Activated T-cell treated with anti-CD3 and anti-CD28 coated beads, Interleukin-2, amount 50 U/mL, for 72 hours (primary cell): ENCODE results near the gene ACOT7. TPM values are rescaled to one million over a fixed set of nuclear protein-coding genes. Genes with fewer than 3 reads are reported as not detected.

Source experiments
- ATAC-seq, 2 donors: fragments of 150-1000 bp; cut with Tn5 transposase; replicated peaks in 1 of 2; 2 replicates each; pipeline ENCODE4 v1.10.0; 2021; ENCODE audit warnings: moderate library complexity in 2 of 2, mild to moderate bottlenecking in 1 of 2
- DNase-seq, 2 donors: peaks; one replicate each; pipeline ENCODE4 v3.0.0; 2021 to 2022; ENCODE audit warnings: mixed read lengths in 1 of 2
- H3K27ac Mint-ChIP-seq: one replicate; pipeline ENCODE4 v1.8.0; 2022; ENCODE audit warnings: mild to moderate bottlenecking, moderate library complexity, mixed read lengths
- H3K27me3 Mint-ChIP-seq: one replicate; pipeline ENCODE4 v1.8.0; 2022; ENCODE audit warnings: low read depth, mixed read lengths
- H3K36me3 Mint-ChIP-seq, 2 donors: one replicate each; pipeline ENCODE4 v1.8.0; 2022; ENCODE audit warnings: mixed read lengths in 2 of 2, mild to moderate bottlenecking in 1 of 2; ENCODE audit not compliant: insufficient read depth in 2 of 2
- H3K4me1 Mint-ChIP-seq: one replicate; pipeline ENCODE4 v1.8.0; 2022; ENCODE audit warnings: low read depth, mixed read lengths
- H3K4me3 Mint-ChIP-seq, 2 donors: one replicate each; pipeline ENCODE4 v1.8.0; 2022; ENCODE audit warnings: mild to moderate bottlenecking in 2 of 2, mixed read lengths in 2 of 2, moderate library complexity in 2 of 2
- H3K9me3 Mint-ChIP-seq, 2 donors: one replicate each; pipeline ENCODE4 v1.8.0; 2022; ENCODE audit warnings: mixed read lengths in 2 of 2
- total RNA-seq, 2 donors: library from RNA; stranded (reverse); gene quantifications; one replicate each; pipeline ENCODE4 v1.2.3, GENCODE V29; 2022

The ACOT7 gene
- total RNA-seq, 2 donors from 2014 or later = 32.1 to 37.6 TPM

DNA sequence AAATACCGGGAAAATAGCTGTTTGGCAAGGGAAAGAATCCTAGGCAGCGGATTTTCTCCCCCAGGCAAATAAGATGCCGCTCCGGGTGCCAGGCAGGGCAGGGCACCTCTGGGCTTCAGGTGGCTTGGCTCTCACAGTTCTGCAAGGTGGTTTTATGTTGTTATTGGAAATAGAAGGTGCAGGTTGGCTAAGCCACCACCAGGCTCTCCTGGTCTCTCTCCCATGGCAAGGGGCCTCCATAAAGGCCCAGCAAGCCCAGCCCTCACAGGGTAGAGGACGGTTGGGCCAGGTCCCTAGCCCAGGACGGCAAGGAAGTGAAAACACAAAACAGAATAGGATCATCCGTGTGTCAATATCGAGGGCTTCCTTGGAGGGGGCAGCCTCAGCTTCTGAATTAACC is 95.0 kb downstream of the ACOT7 start:
- Mint-ChIP-seq H3K4me3 (no peak overlapping the region), H3K9me3 (no peaks in the 10 kb centered on the region), H3K36me3 (peaks cover 0 to 2% of the 10 kb centered on the region in 2 donors), H3K4me1 (no peaks in the 10 kb centered on the region), H3K27me3 (no peaks in the 10 kb centered on the region), H3K27ac (no peak overlapping the region)
- DNase-seq (no peak), ATAC-seq (no peak)

GRCh38 chr1:6295910-6296309 is 97.7 kb downstream of the ACOT7 start:
- no peaks in the 10 kb centered on the region for H3K27me3 Mint-ChIP-seq
- DNase-seq = no peak
- peaks cover 0 to 2% of the 10 kb centered on the region in 2 donors for H3K36me3 Mint-ChIP-seq
- H3K9me3 Mint-ChIP-seq = no peaks in the 10 kb centered on the region
- H3K4me1 Mint-ChIP-seq = no peaks in the 10 kb centered on the region
- no peak overlapping the region for H3K4me3 Mint-ChIP-seq
- no peak overlapping the region for H3K27ac Mint-ChIP-seq
- ATAC-seq = no peak

- no peaks in the 10 kb centered on the region for H3K9me3 Mint-ChIP-seq
- no peak overlapping the region for H3K27ac Mint-ChIP-seq
- no peaks in the 10 kb centered on the region for H3K4me1 Mint-ChIP-seq
- peaks cover 0 to 2% of the 10 kb centered on the region in 2 donors for H3K36me3 Mint-ChIP-seq
- no peak for ATAC-seq
- no peak for DNase-seq
- no peak overlapping the region for H3K4me3 Mint-ChIP-seq
- no peaks in the 10 kb centered on the region for H3K27me3 Mint-ChIP-seq
Measured at GRCh38 chr1:6294890-6295556, 98.5 kb downstream of the ACOT7 start.

GRCh38 chr1:6294080-6294889 is 99.3 kb downstream of the ACOT7 start:
- Mint-ChIP-seq H3K27me3 (no peaks in the 10 kb centered on the region), H3K4me1 (no peaks in the 10 kb centered on the region), H3K36me3 (peaks cover 0 to 2% of the 10 kb centered on the region in 2 donors), H3K9me3 (no peaks in the 10 kb centered on the region), H3K27ac (peak overlapping the region; percentile 67), H3K4me3 (no peak overlapping the region)
- peak in 1 of 2 donors; percentile 25 for ATAC-seq
- no peak for DNase-seq

DNA sequence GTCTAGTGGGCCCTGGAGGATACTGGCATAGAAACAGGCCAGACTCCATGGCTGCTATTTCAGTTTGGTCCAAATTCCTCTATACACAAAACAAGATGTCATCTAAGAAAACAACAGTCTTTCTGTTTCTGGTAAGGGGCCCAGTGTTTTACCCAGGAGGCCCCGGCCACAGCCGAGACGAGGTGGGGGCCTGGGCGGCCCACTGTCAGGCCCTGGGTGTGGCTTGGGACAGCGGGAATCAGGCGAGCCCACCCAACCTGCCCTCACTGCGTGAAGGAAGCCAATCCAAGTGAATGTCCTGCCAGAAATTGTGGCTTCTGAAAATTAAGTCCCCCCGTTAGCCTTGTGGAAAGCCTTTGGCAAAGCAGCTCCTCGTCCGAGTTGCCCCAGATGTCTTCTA is 101.5 kb downstream of the ACOT7 start:
- DNase-seq = no peak
- H3K36me3 Mint-ChIP-seq = peaks cover 0 to 2% of the 10 kb centered on the region in 2 donors
- no peak for ATAC-seq
- peak overlapping the region; percentile 46 for H3K27ac Mint-ChIP-seq
- no peaks in the 10 kb centered on the region for H3K4me1 Mint-ChIP-seq
- H3K4me3 Mint-ChIP-seq = no peak overlapping the region
- H3K9me3 Mint-ChIP-seq = no peaks in the 10 kb centered on the region
- H3K27me3 Mint-ChIP-seq = no peaks in the 10 kb centered on the region

DNA sequence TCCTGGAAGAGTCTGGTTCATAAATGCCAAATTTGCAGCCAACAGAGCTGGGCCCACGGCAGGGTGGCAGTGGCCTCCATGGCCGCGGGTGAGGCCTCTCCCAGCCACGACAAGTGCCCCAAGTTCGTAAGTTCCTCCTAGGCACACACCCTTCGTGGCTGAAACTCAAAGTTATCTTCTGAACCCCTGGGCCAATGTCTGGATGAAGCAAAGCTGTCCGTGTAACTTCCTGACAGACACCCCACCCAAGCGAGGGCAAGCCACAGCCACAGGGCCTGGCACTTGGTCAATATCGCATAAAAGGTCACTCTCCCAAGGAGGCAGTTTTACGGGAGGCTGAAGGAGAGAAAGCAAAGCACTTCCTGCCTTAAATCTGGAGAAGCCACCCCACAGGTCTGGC is 104.9 kb downstream of the ACOT7 start:
- Mint-ChIP-seq H3K4me3 (no peak overlapping the region), H3K9me3 (no peaks in the 10 kb centered on the region), H3K27ac (no peak overlapping the region), H3K27me3 (no peaks in the 10 kb centered on the region), H3K4me1 (no peaks in the 10 kb centered on the region), H3K36me3 (no peaks in the 10 kb centered on the region)
- ATAC-seq = no peak
- no peak for DNase-seq

DNA sequence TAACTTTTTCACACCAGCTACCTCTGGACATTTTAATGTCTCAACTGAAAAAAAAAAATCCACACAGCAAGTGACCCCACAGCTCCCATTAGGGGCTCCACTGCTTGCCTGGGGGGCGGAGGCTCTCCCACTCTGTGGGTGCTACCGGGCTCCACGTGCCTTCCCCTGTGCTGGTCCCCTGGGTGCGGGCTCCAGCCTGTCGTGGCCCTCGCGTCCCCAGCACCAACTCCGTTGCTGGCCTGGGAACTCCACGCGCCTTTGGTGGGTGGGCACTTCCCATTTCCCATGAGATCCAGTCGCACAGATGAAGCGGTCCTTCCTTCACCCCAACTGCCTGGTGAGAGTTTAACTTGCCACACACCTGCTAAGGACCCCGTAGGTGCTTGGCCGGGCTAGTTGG is 105.5 kb downstream of the ACOT7 start:
- no peaks in the 10 kb centered on the region for H3K9me3 Mint-ChIP-seq
- no peak for DNase-seq
- H3K4me1 Mint-ChIP-seq = no peaks in the 10 kb centered on the region
- no peak overlapping the region for H3K4me3 Mint-ChIP-seq
- no peak overlapping the region for H3K27ac Mint-ChIP-seq
- no peaks in the 10 kb centered on the region for H3K36me3 Mint-ChIP-seq
- ATAC-seq = no peak
- H3K27me3 Mint-ChIP-seq = no peaks in the 10 kb centered on the region

DNA sequence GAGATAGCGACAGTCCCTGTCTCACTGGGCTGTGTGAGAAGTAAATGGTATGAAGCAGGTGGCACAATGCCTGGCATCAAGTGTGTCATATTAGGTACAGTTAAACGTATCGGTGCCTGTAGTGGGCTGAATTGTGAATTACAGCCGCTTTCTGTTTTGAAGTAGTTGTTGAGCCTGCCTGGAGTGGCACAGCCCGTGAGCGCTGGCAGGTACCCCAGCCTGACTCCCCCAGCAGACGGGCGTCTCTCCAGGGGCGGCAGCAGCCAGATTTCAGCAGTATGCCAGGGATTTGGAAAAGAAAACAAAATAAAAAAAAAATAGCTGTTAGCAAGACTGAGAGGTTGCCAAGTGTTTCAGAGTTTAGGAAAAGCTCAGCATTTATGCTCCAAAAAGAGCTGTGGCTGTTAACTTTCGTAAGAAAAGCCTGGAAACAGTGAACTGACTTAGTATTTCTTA is 106.1 kb downstream of the ACOT7 start:
- Mint-ChIP-seq H3K27ac (no peak overlapping the region), H3K4me3 (no peak overlapping the region), H3K4me1 (no peaks in the 10 kb centered on the region), H3K36me3 (no peaks in the 10 kb centered on the region), H3K9me3 (no peaks in the 10 kb centered on the region), H3K27me3 (no peaks in the 10 kb centered on the region)
- DNase-seq (no peak), ATAC-seq (no peak)

- H3K4me3 Mint-ChIP-seq = no peak overlapping the region
Measured at GRCh38 chr1:6287029-6287428, 106.5 kb downstream of the ACOT7 start.

GRCh38 chr1:6286266-6286665 is 107.3 kb downstream of the ACOT7 start:
- no peak overlapping the region for H3K27ac Mint-ChIP-seq
- H3K36me3 Mint-ChIP-seq = no peaks in the 10 kb centered on the region
- no peaks in the 10 kb centered on the region for H3K27me3 Mint-ChIP-seq
- ATAC-seq (no peak), DNase-seq (no peak)
- H3K4me1 Mint-ChIP-seq = no peaks in the 10 kb centered on the region
- no peak overlapping the region for H3K4me3 Mint-ChIP-seq
- no peaks in the 10 kb centered on the region for H3K9me3 Mint-ChIP-seq

More at GRCh38 chr1:6287029-6287428, 106.5 kb downstream of the ACOT7 start:
- Mint-ChIP-seq H3K27ac (no peak overlapping the region), H3K4me1 (no peaks in the 10 kb centered on the region), H3K9me3 (no peaks in the 10 kb centered on the region), H3K27me3 (no peaks in the 10 kb centered on the region), H3K36me3 (no peaks in the 10 kb centered on the region)
- ATAC-seq (no peak), DNase-seq (no peak)

DNA sequence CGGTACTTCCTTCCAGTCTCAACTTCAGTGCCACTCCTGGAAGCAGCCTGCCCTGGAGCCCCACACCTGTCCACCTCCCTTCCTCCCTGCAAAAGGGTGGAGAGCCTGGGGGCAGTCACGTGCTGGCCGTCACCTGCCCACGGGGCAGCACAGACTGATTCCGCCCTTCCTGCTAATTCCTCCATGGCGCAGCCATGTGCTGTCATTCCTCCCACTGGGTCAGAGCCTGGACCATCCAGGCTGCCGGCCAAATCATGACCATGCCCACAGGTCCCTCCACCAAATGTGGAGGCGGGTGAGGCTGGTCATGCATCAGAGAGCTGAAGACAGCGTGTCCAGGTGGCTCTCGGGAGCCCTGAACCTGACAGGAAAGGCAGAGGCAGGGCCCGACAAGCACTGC is 108.2 kb downstream of the ACOT7 start:
- Mint-ChIP-seq H3K36me3 (no peaks in the 10 kb centered on the region), H3K9me3 (no peaks in the 10 kb centered on the region), H3K27ac (no peak overlapping the region), H3K4me1 (no peaks in the 10 kb centered on the region), H3K4me3 (no peak overlapping the region), H3K27me3 (no peaks in the 10 kb centered on the region)
- DNase-seq = no peak
- no peak for ATAC-seq

DNA sequence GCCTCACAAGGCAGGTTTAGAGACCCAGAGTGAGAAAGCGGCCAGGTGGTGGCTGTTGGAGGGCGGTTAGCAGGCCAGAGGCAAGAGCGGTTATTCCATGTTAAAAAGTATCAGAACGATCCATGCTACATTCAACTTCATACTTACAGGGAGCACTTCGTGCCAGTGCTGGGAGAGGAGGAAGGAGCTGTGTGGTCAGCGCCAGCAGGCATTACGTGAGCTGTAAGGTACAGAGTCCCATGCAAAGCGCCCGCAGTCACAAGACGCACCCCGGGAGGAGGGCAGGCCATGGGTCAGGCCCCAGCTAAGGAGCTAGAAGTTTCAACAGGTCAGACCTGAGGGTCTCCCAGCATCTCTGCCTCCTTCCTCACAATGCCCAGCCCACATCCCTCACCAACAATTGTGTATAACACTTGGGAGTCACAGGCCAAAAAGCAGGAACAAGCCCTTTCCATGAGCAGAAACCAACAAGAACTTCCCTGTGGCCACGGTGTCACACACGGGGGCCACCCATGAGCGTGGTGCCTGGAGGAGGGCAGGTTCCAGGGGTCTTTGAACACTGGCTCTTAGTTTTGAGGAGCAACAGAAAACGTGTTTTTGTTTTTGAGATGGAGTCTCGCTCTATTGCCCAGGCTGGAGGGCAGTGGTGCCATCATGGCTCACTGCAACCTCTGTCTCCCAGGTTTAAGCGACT is 110.8 kb downstream of the ACOT7 start:
- Mint-ChIP-seq H3K9me3 (no peaks in the 10 kb centered on the region), H3K36me3 (no peaks in the 10 kb centered on the region), H3K27ac (no peak overlapping the region), H3K4me1 (no peaks in the 10 kb centered on the region), H3K27me3 (no peaks in the 10 kb centered on the region), H3K4me3 (no peak overlapping the region)
- ATAC-seq = no peak
- DNase-seq = no peak
